ENCODE results near the gene NSG2.

Gene NSG2

GRCh38 chr5:174083056-174083827 lies 37.7 kb downstream of the NSG2 start:
- no peak overlapping the region for H3K4me3 ChIP-seq (ENCODE audit: extremely low read depth, insufficient read depth, low read length, poor library complexity, severe bottlenecking)

GRCh38 chr5:174084691-174085154 lies 39.2 kb downstream of the NSG2 start:
- Histone ChIP-seq H3K4me1 (ENCODE audit: control insufficient read depth, insufficient read depth, low read length, poor library complexity, severe bottlenecking) (no peaks in the 10 kb centered on the region), H3K4me3 (ENCODE audit: extremely low read depth, insufficient read depth, low read length, poor library complexity, severe bottlenecking) (no peak overlapping the region), H3K27ac (ENCODE audit: low read depth, low read length, severe bottlenecking) (peak overlapping the region; percentile 1), H3K9me3 (ENCODE audit: control insufficient read depth, low read length) (no peaks in the 10 kb centered on the region), H3K36me3 (ENCODE audit: control insufficient read depth, insufficient read depth, low read length) (no peaks in the 10 kb centered on the region)
- 85 to 93% methylated on average over 7 to 8 of the region's 8 CpGs for WGBS, 2 experiments (ENCODE audit: insufficient coverage in 2 of 2)

More at GRCh38 chr5:174083056-174083827, 37.7 kb downstream of the NSG2 start:
- Histone ChIP-seq H3K9me3 (ENCODE audit: control insufficient read depth, low read length) (no peaks in the 10 kb centered on the region), H3K4me1 (ENCODE audit: control insufficient read depth, insufficient read depth, low read length, poor library complexity, severe bottlenecking) (no peaks in the 10 kb centered on the region), H3K27ac (ENCODE audit: low read depth, low read length, severe bottlenecking) (no peak overlapping the region), H3K36me3 (ENCODE audit: control insufficient read depth, insufficient read depth, low read length) (no peaks in the 10 kb centered on the region)
- WGBS, 2 experiments (ENCODE audit: insufficient coverage in 2 of 2) = 90 to 93% methylated on average over 12 of the region's 12 CpGs

- no peaks in the 10 kb centered on the region for H3K9me3 ChIP-seq (ENCODE audit: control insufficient read depth, low read length)
- no peak overlapping the region for H3K27ac ChIP-seq (ENCODE audit: low read depth, low read length, severe bottlenecking)
- no peaks in the 10 kb centered on the region for H3K36me3 ChIP-seq (ENCODE audit: control insufficient read depth, insufficient read depth, low read length)
- WGBS, 2 experiments (ENCODE audit: insufficient coverage in 2 of 2) = 96 to 98% methylated on average over 5 of the region's 5 CpGs
- no peak overlapping the region for H3K4me3 ChIP-seq (ENCODE audit: extremely low read depth, insufficient read depth, low read length, poor library complexity, severe bottlenecking)
- no peaks in the 10 kb centered on the region for H3K4me1 ChIP-seq (ENCODE audit: control insufficient read depth, insufficient read depth, low read length, poor library complexity, severe bottlenecking)
Measured at GRCh38 chr5:174086751-174087150, 41.2 kb downstream of the NSG2 start.

- H3K4me1 ChIP-seq (ENCODE audit: control insufficient read depth, insufficient read depth, low read length, poor library complexity, severe bottlenecking) = no peaks in the 10 kb centered on the region
- no peak overlapping the region for H3K4me3 ChIP-seq (ENCODE audit: extremely low read depth, insufficient read depth, low read length, poor library complexity, severe bottlenecking)
- no peaks in the 10 kb centered on the region for H3K36me3 ChIP-seq (ENCODE audit: control insufficient read depth, insufficient read depth, low read length)
- no peaks in the 10 kb centered on the region for H3K9me3 ChIP-seq (ENCODE audit: control insufficient read depth, low read length)
- no peak overlapping the region for H3K27ac ChIP-seq (ENCODE audit: low read depth, low read length, severe bottlenecking)
- WGBS, 2 experiments (ENCODE audit: insufficient coverage in 2 of 2) = 71% methylated on average over 1 of the region's 1 CpG; no CpG with 5 or more reads in 1 of the 2 experiments
Measured at GRCh38 chr5:174087783-174088182, 42.3 kb downstream of the NSG2 start.

- WGBS, 2 experiments (ENCODE audit: insufficient coverage in 2 of 2) = 92 to 94% methylated on average over 8 to 10 of the region's 10 CpGs
- Histone ChIP-seq H3K27ac (ENCODE audit: low read depth, low read length, severe bottlenecking) (no peak overlapping the region), H3K36me3 (ENCODE audit: control insufficient read depth, insufficient read depth, low read length) (no peaks in the 10 kb centered on the region), H3K4me1 (ENCODE audit: control insufficient read depth, insufficient read depth, low read length, poor library complexity, severe bottlenecking) (no peaks in the 10 kb centered on the region), H3K9me3 (ENCODE audit: control insufficient read depth, low read length) (no peaks in the 10 kb centered on the region), H3K4me3 (ENCODE audit: extremely low read depth, insufficient read depth, low read length, poor library complexity, severe bottlenecking) (no peak overlapping the region)
Measured at GRCh38 chr5:174090129-174090528, 44.6 kb downstream of the NSG2 start.

- WGBS, 2 experiments (ENCODE audit: insufficient coverage in 2 of 2) = 74 to 79% methylated on average over 5 of the region's 5 CpGs
Measured at GRCh38 chr5:174093123-174093522, 47.6 kb downstream of the NSG2 start.

GRCh38 chr5:174094857-174095606 lies 49.5 kb downstream of the NSG2 start:
- 81 to 92% methylated on average over 10 of the region's 10 CpGs for WGBS, 2 experiments (ENCODE audit: insufficient coverage in 2 of 2)
- no peak overlapping the region for H3K27ac ChIP-seq (ENCODE audit: low read depth, low read length, severe bottlenecking)

More at GRCh38 chr5:174093123-174093522, 47.6 kb downstream of the NSG2 start:
- Histone ChIP-seq H3K4me1 (ENCODE audit: control insufficient read depth, insufficient read depth, low read length, poor library complexity, severe bottlenecking) (no peaks in the 10 kb centered on the region), H3K27ac (ENCODE audit: low read depth, low read length, severe bottlenecking) (no peak overlapping the region), H3K4me3 (ENCODE audit: extremely low read depth, insufficient read depth, low read length, poor library complexity, severe bottlenecking) (no peak overlapping the region), H3K9me3 (ENCODE audit: control insufficient read depth, low read length) (no peaks in the 10 kb centered on the region), H3K36me3 (ENCODE audit: control insufficient read depth, insufficient read depth, low read length) (no peaks in the 10 kb centered on the region)

GRCh38 chr5:174096619-174097018 lies 51.1 kb downstream of the NSG2 start:
- Histone ChIP-seq H3K36me3 (ENCODE audit: control insufficient read depth, insufficient read depth, low read length) (no peaks in the 10 kb centered on the region), H3K4me1 (ENCODE audit: control insufficient read depth, insufficient read depth, low read length, poor library complexity, severe bottlenecking) (no peaks in the 10 kb centered on the region), H3K9me3 (ENCODE audit: control insufficient read depth, low read length) (no peaks in the 10 kb centered on the region), H3K27ac (ENCODE audit: low read depth, low read length, severe bottlenecking) (no peak overlapping the region), H3K4me3 (ENCODE audit: extremely low read depth, insufficient read depth, low read length, poor library complexity, severe bottlenecking) (no peak overlapping the region)
- WGBS, 2 experiments (ENCODE audit: insufficient coverage in 2 of 2) = 92 to 94% methylated on average over 3 to 5 of the region's 6 CpGs

More at GRCh38 chr5:174094857-174095606, 49.5 kb downstream of the NSG2 start:
- H3K9me3 ChIP-seq (ENCODE audit: control insufficient read depth, low read length) = no peaks in the 10 kb centered on the region
- no peaks in the 10 kb centered on the region for H3K4me1 ChIP-seq (ENCODE audit: control insufficient read depth, insufficient read depth, low read length, poor library complexity, severe bottlenecking)
- H3K4me3 ChIP-seq (ENCODE audit: extremely low read depth, insufficient read depth, low read length, poor library complexity, severe bottlenecking) = no peak overlapping the region
- H3K36me3 ChIP-seq (ENCODE audit: control insufficient read depth, insufficient read depth, low read length) = no peaks in the 10 kb centered on the region

- no peak overlapping the region for H3K4me3 ChIP-seq (ENCODE audit: extremely low read depth, insufficient read depth, low read length, poor library complexity, severe bottlenecking)
- no peaks in the 10 kb centered on the region for H3K36me3 ChIP-seq (ENCODE audit: control insufficient read depth, insufficient read depth, low read length)
- 78 to 100% methylated on average over 4 of the region's 4 CpGs for WGBS, 2 experiments (ENCODE audit: insufficient coverage in 2 of 2)
Measured at GRCh38 chr5:174097486-174098185, 52.1 kb downstream of the NSG2 start.

GRCh38 chr5:174098694-174099093 lies 53.2 kb downstream of the NSG2 start:
- WGBS, 2 experiments (ENCODE audit: insufficient coverage in 2 of 2) = 98% methylated on average over 10 to 13 of the region's 15 CpGs
- no peak overlapping the region for H3K27ac ChIP-seq (ENCODE audit: low read depth, low read length, severe bottlenecking)
- H3K36me3 ChIP-seq (ENCODE audit: control insufficient read depth, insufficient read depth, low read length) = no peaks in the 10 kb centered on the region

More at GRCh38 chr5:174097486-174098185, 52.1 kb downstream of the NSG2 start:
- no peaks in the 10 kb centered on the region for H3K9me3 ChIP-seq (ENCODE audit: control insufficient read depth, low read length)
- H3K27ac ChIP-seq (ENCODE audit: low read depth, low read length, severe bottlenecking) = no peak overlapping the region
- H3K4me1 ChIP-seq (ENCODE audit: control insufficient read depth, insufficient read depth, low read length, poor library complexity, severe bottlenecking) = no peaks in the 10 kb centered on the region

More at GRCh38 chr5:174098694-174099093, 53.2 kb downstream of the NSG2 start:
- Histone ChIP-seq H3K4me3 (ENCODE audit: extremely low read depth, insufficient read depth, low read length, poor library complexity, severe bottlenecking) (no peak overlapping the region), H3K4me1 (ENCODE audit: control insufficient read depth, insufficient read depth, low read length, poor library complexity, severe bottlenecking) (no peaks in the 10 kb centered on the region), H3K9me3 (ENCODE audit: control insufficient read depth, low read length) (no peaks in the 10 kb centered on the region)

Data from mesodermal cell (in vitro differentiated cells).